Measurements from ENCODE around the gene RPH3AL.

RPH3AL gene

DNA sequence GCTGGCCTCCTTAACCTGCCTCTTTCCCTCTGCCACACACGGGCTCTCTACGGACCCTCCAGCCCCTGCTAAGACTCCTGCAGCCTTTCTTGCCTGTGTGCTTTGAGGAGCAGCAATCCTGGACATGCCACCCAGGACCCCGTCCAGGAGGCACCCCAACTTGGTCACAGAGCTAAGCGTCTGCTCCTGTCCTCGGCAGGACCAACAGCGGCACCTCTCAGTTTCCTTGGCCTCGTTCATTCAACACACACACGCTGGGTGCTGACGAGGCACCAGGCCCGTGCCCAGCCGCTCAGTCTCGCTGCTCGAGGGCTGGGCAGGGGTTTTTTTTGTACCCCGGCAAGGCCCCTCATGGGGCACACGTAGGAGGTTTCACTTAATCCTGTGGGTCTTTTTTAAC is 15.2 kb downstream of the RPH3AL start:
- DNase-seq: no peak
- peak overlapping the region; percentile 87 for H3K27ac ChIP-seq
- no peaks in the 10 kb centered on the region for H3K9me3 ChIP-seq (ENCODE audit: severe bottlenecking)
- H3K27me3 ChIP-seq (ENCODE audit: insufficient read depth, low read depth, severe bottlenecking): no peaks in the 10 kb centered on the region
- TF ChIP-seq, protein P1, sequence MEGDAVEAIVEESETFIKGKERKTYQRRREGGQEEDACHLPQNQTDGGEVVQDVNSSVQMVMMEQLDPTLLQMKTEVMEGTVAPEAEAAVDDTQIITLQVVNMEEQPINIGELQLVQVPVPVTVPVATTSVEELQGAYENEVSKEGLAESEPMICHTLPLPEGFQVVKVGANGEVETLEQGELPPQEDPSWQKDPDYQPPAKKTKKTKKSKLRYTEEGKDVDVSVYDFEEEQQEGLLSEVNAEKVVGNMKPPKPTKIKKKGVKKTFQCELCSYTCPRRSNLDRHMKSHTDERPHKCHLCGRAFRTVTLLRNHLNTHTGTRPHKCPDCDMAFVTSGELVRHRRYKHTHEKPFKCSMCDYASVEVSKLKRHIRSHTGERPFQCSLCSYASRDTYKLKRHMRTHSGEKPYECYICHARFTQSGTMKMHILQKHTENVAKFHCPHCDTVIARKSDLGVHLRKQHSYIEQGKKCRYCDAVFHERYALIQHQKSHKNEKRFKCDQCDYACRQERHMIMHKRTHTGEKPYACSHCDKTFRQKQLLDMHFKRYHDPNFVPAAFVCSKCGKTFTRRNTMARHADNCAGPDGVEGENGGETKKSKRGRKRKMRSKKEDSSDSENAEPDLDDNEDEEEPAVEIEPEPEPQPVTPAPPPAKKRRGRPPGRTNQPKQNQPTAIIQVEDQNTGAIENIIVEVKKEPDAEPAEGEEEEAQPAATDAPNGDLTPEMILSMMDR (IDR thresholded peaks at IDR 0.05; ENCODE audit: low read depth, low read length): no peak
- no peaks in the 10 kb centered on the region; the same call in 1 of the 2 replicates for H3K36me3 ChIP-seq
- no peak overlapping the region for H3K4me3 ChIP-seq (ENCODE audit: low read depth, low read length)

DNA sequence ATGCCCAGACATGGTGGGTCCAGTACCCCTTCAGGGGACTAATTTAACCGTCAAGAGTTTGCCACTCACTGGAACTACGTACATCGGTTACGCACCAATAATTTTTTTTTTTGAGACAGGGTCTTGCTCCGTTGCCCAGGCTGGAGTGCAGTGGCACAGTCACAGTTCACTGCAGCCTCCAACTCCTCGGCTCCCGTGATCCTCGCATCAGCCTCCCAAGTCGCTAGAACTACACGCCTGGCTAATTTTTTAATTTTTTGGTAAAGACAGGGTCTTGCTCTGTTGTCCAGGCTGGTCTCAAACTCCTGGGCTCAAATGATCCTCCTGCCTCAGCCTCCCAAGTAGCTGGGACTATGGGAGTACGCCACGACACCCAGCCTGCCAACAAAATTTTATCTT is 15.6 kb downstream of the RPH3AL start:
- DNase-seq: no peak
- Histone ChIP-seq H3K36me3 (no peaks in the 10 kb centered on the region; the same call in 1 of the 2 replicates), H3K27ac (peak overlapping the region; percentile 87), H3K27me3 (ENCODE audit: insufficient read depth, low read depth, severe bottlenecking) (no peaks in the 10 kb centered on the region), H3K4me3 (ENCODE audit: low read depth, low read length) (no peak overlapping the region), H3K9me3 (ENCODE audit: severe bottlenecking) (no peaks in the 10 kb centered on the region)
- TF ChIP-seq, protein P1 (IDR thresholded peaks at IDR 0.05; ENCODE audit: low read depth, low read length): no peak

DNA sequence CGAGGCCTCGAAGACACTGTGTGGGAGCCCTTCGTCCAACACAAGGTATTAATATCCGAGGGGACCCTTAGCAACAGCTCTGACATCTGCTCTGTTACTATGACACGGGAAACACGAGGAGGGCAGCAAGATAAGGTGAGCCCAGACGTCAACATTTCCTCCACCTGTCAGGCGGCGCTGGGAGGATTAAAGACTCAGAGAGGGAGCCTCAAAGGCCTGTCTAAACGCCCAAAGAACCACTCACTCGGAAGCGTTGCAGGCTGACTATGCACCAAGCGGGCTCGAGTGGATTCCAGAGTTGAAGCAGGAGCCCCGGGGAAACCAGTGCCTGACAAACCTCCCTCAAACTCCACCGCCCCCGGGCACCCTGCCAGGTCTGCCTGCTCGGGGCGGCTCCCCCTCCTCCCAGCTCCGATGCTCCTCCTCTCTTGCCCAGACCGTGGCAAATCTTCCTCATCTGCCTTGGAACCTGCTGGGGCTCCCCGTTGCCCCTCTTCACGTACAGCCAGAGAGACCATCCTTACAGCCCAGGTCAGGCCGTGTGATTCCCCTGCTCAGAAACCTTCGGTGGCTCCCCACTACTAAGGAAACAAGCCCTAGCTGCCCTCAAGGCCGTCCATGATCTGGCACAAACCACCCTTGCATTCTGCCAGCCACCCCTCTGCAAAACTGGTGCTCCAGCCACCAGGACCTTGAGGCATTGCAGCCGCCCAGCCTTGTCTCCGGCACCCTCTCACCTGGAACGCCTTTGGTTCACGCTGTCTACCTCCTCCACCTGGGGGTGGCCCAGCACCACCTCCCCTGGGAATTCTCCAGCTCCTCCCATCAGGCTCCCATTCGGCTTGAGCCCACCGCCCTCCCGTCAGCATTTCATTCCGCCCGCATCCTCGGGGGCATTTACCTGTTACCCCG is 16.2 kb downstream of the RPH3AL start:
- peak; percentile 87 for DNase-seq
- H3K36me3 ChIP-seq: no peaks in the 10 kb centered on the region; the same call in 1 of the 2 replicates
- no peaks in the 10 kb centered on the region for H3K9me3 ChIP-seq (ENCODE audit: severe bottlenecking)
- H3K27me3 ChIP-seq (ENCODE audit: insufficient read depth, low read depth, severe bottlenecking): no peaks in the 10 kb centered on the region
- TF ChIP-seq, protein P1 (IDR thresholded peaks at IDR 0.05; ENCODE audit: low read depth, low read length): no peak
- peak overlapping the region; percentile 87 for H3K27ac ChIP-seq
- H3K4me3 ChIP-seq (ENCODE audit: low read depth, low read length): no peak overlapping the region

DNA sequence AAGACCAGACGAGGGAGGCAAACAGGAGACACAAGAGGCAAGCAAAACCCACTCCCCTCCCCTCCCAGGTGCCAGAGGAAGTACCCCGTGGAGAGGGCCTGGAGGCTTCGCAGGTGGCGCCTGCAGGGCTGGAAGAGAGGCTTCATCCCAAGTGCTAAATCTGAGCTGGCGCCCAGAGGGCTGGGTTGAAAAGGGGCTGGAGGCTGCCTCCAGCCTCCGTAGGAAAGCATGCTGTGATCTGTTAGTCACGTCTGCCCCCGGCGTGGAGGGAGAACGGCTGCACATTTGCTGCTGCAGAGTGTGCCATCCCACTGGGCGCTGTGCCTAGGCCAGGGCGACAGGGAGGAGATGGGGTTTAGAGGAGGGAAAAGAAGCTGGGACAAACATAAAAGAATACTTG is 16.9 kb downstream of the RPH3AL start:
- no peak overlapping the region for H3K4me3 ChIP-seq (ENCODE audit: low read depth, low read length)
- TF ChIP-seq, protein P1 (IDR thresholded peaks at IDR 0.05; ENCODE audit: low read depth, low read length): no peak
- H3K36me3 ChIP-seq: no peaks in the 10 kb centered on the region; the same call in 1 of the 2 replicates
- peak overlapping the region; percentile 87 for H3K27ac ChIP-seq
- H3K27me3 ChIP-seq (ENCODE audit: insufficient read depth, low read depth, severe bottlenecking): no peaks in the 10 kb centered on the region
- DNase-seq: peak; percentile 57
- H3K9me3 ChIP-seq (ENCODE audit: severe bottlenecking): no peaks in the 10 kb centered on the region

DNA sequence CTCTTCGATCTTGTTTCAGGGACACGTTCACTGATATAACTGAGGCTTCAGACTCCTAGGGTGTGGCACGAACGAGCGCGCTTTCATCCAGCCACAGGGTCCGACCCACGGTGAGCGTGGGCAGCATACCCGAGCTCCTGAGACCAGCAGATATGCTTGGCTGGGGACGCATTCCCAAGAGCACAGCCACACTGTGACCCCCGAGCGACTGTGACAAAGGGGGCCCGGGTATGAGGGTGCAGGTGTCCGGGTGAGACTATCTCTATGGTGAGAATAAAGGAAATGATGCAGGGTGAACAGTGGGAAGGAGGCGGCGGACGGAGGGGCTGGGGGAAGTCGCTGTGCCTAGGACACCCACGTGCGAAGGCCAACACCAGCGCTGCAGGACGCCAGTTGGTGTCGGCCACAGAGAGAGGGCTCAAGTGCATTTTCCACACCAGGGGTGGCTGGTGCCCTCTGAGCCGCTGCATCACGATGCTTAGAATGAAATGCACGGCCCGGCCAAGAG is 17.6 kb downstream of the RPH3AL start:
- no peak for DNase-seq
- Histone ChIP-seq H3K27ac (peak overlapping the region; percentile 87), H3K4me3 (ENCODE audit: low read depth, low read length) (no peak overlapping the region), H3K9me3 (ENCODE audit: severe bottlenecking) (no peaks in the 10 kb centered on the region), H3K36me3 (no peaks in the 10 kb centered on the region; the same call in 1 of the 2 replicates), H3K27me3 (ENCODE audit: insufficient read depth, low read depth, severe bottlenecking) (no peaks in the 10 kb centered on the region)
- TF ChIP-seq, protein P1 (IDR thresholded peaks at IDR 0.05; ENCODE audit: low read depth, low read length): no peak
